Omental fat pad (tissue), 4 donors: ENCODE data around the gene NCF4. TPM values are rescaled to one million over a fixed set of nuclear protein-coding genes. Genes with fewer than 3 reads are reported as not detected.

ENCODE experiments used
- ATAC-seq: fragments of 150-250 bp; one replicate; pipeline ENCODE4 v1.9.1; 2016; ENCODE audit warnings: mild to moderate bottlenecking, moderate library complexity; ENCODE audit not compliant: low FRiP score
- DNase-seq: peaks from one replicate; pipeline ENCODE4 v3.0.0-alpha.2; 2019; ENCODE audit warnings: low spot score
- CTCF ChIP-seq, 3 donors: fragments of 450-650 bp; IDR thresholded peaks; one replicate each; pipeline ENCODE4 v1.5.1; 2016 to 2017; ENCODE audit warnings: antibody characterized with exemption in 3 of 3, mild to moderate bottlenecking in 3 of 3, moderate library complexity in 2 of 3
- total RNA-seq, 4 donors: library from RNA; depleted of rRNA; stranded (reverse); fragments of >200 nt; gene quantifications; one replicate each; pipeline ENCODE4 v1.1.0, GENCODE V29; 2016

NCF4 gene
- total RNA-seq, 4 donors from 2014 or later = 31.6 to 78.8 (median 41.6) TPM

GRCh38 chr22:36828815-36829214 lies 32.0 kb upstream of the NCF4 start:
- ATAC-seq (no peak), DNase-seq (no peak)
- no peak for TF ChIP-seq CTCF (IDR thresholded peaks at IDR 0.05)

DNA sequence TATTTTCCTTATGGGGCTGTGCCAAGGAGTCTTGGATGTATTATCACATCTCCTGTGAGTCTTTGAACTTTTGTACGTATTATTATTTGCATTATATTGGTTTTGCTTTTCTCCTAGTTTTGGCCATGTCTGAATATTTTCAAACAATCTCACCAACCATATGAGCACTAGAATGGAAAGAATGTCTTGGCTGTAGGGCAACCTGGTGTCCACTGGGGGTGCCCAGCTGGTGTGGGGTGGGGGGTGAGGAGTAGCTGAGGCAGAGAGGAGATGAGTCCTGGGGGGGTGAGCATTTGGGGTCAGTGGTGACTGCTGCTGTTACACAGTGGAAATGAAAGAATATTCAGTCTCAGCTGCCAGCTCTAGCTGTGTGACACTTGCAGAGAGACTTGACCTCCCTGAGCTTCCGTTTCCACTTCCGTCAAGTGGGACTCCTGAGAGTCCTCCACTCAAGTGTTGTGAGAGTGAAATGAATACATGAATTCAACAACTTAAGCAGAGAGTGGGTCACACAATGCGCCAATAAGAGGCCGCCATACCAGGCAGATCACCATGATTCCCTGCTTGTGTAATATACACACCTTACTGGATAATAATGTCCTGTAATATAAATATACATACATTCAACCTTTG lies 31.3 kb upstream of the NCF4 start:
- no peak for TF ChIP-seq CTCF (IDR thresholded peaks at IDR 0.05)
- ATAC-seq = no peak
- no peak for DNase-seq

- ATAC-seq = no peak
- no peak for DNase-seq
- no peak for TF ChIP-seq CTCF (IDR thresholded peaks at IDR 0.05)
These were observed 30.2 kb upstream of the NCF4 start for GRCh38 chr22:36830601-36831000.

DNA sequence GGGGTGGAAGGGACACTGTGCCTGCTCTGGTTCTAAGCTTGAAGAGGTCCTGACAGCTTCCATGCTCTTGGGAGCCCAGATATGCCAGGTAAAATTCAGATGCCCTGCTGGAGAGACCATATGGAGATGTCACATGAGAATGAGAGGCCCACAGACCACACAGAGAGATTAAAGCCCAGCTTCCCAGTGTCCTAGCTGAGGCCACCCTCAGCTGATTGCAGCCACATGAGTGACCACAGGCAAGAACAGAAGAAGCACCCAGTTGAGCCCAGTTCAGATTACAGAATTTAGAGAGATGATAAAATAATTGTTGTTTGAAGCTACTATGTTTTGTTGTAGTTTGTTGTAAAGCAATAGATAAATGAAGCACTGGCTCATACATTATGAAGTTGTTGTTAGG lies 29.6 kb upstream of the NCF4 start:
- no peak for DNase-seq
- no peak for TF ChIP-seq CTCF (IDR thresholded peaks at IDR 0.05)
- ATAC-seq = no peak

DNA sequence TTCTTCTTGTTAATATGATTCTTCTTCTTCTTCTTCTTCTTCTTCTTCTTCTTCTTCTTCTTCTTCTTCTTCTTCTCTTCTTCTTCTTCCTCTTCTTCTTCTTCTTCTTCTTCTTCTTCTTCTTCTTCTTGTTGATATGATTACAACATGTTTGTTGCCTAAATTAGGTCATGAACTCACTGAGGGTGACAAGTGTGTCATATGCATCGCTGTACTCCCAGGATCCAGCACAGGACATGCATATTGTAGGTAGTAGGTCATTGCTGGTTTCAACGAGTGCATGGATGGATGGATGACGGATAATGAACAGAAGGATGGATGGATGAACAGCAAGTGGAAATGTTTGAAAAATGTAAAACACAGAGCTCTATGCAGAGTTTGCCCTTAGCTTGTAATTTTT lies 29.1 kb upstream of the NCF4 start:
- ATAC-seq = no peak
- no peak for TF ChIP-seq CTCF (IDR thresholded peaks at IDR 0.05)
- no peak for DNase-seq

DNA sequence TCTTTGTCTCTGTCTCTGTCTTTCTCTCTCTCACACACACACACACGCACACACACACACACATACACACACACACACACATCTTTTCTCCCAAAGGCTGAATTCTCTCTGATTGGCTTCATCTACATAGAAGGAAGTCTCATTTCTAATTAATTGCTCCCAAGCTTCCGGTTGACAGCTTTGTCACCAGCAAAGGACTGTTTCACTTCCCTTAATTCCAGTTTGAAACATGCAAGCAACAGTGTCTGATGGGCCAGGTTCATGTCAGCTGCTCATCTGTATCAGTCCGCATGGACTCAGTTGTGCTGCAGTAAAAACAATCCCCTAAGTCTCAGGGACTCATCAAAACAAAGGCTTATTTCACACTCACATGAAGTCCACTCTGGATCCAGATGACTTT lies 27.7 kb upstream of the NCF4 start:
- ATAC-seq (no peak), DNase-seq (no peak)
- no peak for TF ChIP-seq CTCF (IDR thresholded peaks at IDR 0.05)

DNA sequence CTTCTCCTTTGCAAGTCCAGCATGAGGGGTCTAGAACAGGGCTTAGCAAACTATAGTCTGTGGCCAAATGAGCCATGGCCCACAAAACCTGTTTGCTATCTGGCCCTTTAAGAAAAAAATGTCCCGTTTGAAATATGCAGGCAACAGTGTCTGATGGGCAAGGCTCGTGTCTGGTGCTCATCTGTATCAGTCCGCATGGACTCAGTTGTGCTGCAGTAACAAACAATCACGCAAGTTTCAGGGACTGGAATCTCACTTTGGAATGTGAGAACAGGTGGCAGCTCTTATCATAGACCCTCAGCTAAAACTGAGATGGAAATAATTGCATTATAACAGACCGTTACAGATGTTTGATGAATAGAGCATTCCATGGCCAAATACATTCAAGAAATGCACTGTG lies 24.9 kb upstream of the NCF4 start:
- TF ChIP-seq CTCF (IDR thresholded peaks at IDR 0.05) = no peak
- DNase-seq (no peak), ATAC-seq (no peak)
